Activated CD4-positive, alpha-beta T cell treated with anti-CD3 and anti-CD28 coated beads, Interleukin-2, amount 50 U/mL, for 1 hour (primary cell): Measurements from ENCODE around the gene BMP8B.

Experiments
- DNase-seq: peaks from one replicate; pipeline ENCODE4 v3.0.0-alpha.2; 2020

The BMP8B gene

GRCh38 chr1:39717809-39718208 lies 70.9 kb downstream of the BMP8B start:
- DNase-seq, result no peak

GRCh38 chr1:39713557-39713956 lies 75.1 kb downstream of the BMP8B start:
- DNase-seq, result no peak

GRCh38 chr1:39711966-39712340 lies 76.7 kb downstream of the BMP8B start:
- DNase-seq, result no peak

GRCh38 chr1:39711104-39711965 lies 77.3 kb downstream of the BMP8B start:
- DNase-seq, result no peak

GRCh38 chr1:39707506-39707905 lies 81.2 kb downstream of the BMP8B start:
- DNase-seq, result no peak
